GM23248 (cell line): Measurements from ENCODE around the gene LEFTY2. TPM values are rescaled to one million over a fixed set of nuclear protein-coding genes. Genes with fewer than 3 reads are reported as not detected.

Experiments
- DNase-seq: peaks from one replicate; pipeline ENCODE4 v3.0.0-alpha.2; 2015
- H2AFZ ChIP-seq: fragments of 200-600 bp; sonication (generic); 2 replicates; pipeline ENCODE4 v1.6.1; 2016; ENCODE audit warnings: antibody characterized with exemption
- H3F3A ChIP-seq: fragments of 200-600 bp; sonication (generic); 2 replicates; pipeline ENCODE4 v1.6.1; 2016; ENCODE audit warnings: mild to moderate bottlenecking, antibody characterized with exemption, mixed run types; ENCODE audit not compliant: insufficient read depth
- H3K27ac ChIP-seq: fragments of 200-600 bp; sonication (generic); 2 replicates; pipeline ENCODE4 v1.5.1; 2016; ENCODE audit warnings: mild to moderate bottlenecking
- H3K27me3 ChIP-seq: fragments of 200-600 bp; sonication (generic); replicated peaks from 2 replicates; pipeline ENCODE4 v1.6.1; 2016; ENCODE audit warnings: mild to moderate bottlenecking; ENCODE audit not compliant: insufficient read depth
- H3K36me3 ChIP-seq: fragments of 200-600 bp; sonication (generic); 2 replicates; pipeline ENCODE4 v1.6.1; 2016; ENCODE audit warnings: low read depth, mild to moderate bottlenecking
- H3K4me1 ChIP-seq: fragments of 200-600 bp; sonication (generic); 2 replicates; pipeline ENCODE4 v1.6.1; 2016; ENCODE audit warnings: mild to moderate bottlenecking; ENCODE audit not compliant: insufficient read depth
- H3K4me2 ChIP-seq: fragments of 200-600 bp; sonication (generic); one replicate; pipeline ENCODE4 v1.6.1; 2016; ENCODE audit warnings: mild to moderate bottlenecking; ENCODE audit not compliant: unreplicated experiment
- H3K4me3 ChIP-seq: fragments of 200-600 bp; sonication (generic); 2 replicates; pipeline ENCODE4 v1.5.1; 2016; ENCODE audit warnings: mild to moderate bottlenecking
- H3K79me2 ChIP-seq: fragments of 200-600 bp; sonication (generic); 2 replicates; pipeline ENCODE4 v1.6.1; 2016; ENCODE audit warnings: mild to moderate bottlenecking; ENCODE audit not compliant: insufficient read depth
- H3K9ac ChIP-seq: fragments of 200-600 bp; sonication (generic); 2 replicates; pipeline ENCODE4 v1.6.1; 2016; ENCODE audit warnings: mild to moderate bottlenecking
- H3K9me2 ChIP-seq: fragments of 200-600 bp; sonication (generic); 2 replicates; pipeline ENCODE4 v1.6.1; 2016; ENCODE audit warnings: mixed run types, mild to moderate bottlenecking, moderate library complexity; ENCODE audit not compliant: insufficient read depth
- H3K9me3 ChIP-seq: fragments of 200-600 bp; sonication (generic); one replicate; pipeline ENCODE4 v1.6.1; 2017; ENCODE audit warnings: low read depth
- H4K20me1 ChIP-seq: fragments of 200-600 bp; sonication (generic); 2 replicates; pipeline ENCODE4 v1.6.0; 2016; ENCODE audit not compliant: insufficient read depth
- EZH2 ChIP-seq: fragments of 200-600 bp; sonication (generic); IDR thresholded peaks from 2 replicates; pipeline ENCODE4 v1.6.1; 2018; ENCODE audit warnings: antibody characterized with exemption, mild to moderate bottlenecking; ENCODE audit not compliant: insufficient read depth, poor library complexity, severe bottlenecking
- EZH2phosphoT487 ChIP-seq: fragments of 200-600 bp; sonication (generic); IDR thresholded peaks from 2 replicates; pipeline ENCODE4 v1.6.1; 2018; ENCODE audit warnings: antibody characterized with exemption, moderate library complexity, mild to moderate bottlenecking, low read depth; ENCODE audit not compliant: insufficient read depth
- WGBS, 2 experiments: methylation state at CpG; one replicate each; pipeline ENCODE4 v1.1.6; 2015 to 2017; ENCODE audit warnings: low lambda C conversion rate in 2 of 2, low coverage in 1 of 2; ENCODE audit errors: missing lambda C conversion rate in 2 of 2; 5-methylcytosine and 5-hydroxymethylcytosine counted together
- in situ Hi-C: fragments of 300-500 bp; cut with MboI; formaldehyde crosslinking; loops from 2 replicates; pipeline ENCODE4 v1.15.0; 2020
- polyA plus RNA-seq: library from polyadenylated mRNA; unstranded; fragments of >200 nt; fragmentation: Nextera tagmentation; extraction: Ambion mirVana; gene quantifications from 2 replicates; pipeline ENCODE4 v1.2.1, GENCODE V29; 2016
- total RNA-seq: library from RNA; depleted of rRNA; stranded (reverse); fragments of >200 nt; shearing (Covaris generic); gene quantifications from 2 replicates; pipeline ENCODE4 v1.2.3, GENCODE V29; 2014

LEFTY2 gene
- total and polyA plus RNA-seq, 2 experiments from 2014 or later = not detected

DNA sequence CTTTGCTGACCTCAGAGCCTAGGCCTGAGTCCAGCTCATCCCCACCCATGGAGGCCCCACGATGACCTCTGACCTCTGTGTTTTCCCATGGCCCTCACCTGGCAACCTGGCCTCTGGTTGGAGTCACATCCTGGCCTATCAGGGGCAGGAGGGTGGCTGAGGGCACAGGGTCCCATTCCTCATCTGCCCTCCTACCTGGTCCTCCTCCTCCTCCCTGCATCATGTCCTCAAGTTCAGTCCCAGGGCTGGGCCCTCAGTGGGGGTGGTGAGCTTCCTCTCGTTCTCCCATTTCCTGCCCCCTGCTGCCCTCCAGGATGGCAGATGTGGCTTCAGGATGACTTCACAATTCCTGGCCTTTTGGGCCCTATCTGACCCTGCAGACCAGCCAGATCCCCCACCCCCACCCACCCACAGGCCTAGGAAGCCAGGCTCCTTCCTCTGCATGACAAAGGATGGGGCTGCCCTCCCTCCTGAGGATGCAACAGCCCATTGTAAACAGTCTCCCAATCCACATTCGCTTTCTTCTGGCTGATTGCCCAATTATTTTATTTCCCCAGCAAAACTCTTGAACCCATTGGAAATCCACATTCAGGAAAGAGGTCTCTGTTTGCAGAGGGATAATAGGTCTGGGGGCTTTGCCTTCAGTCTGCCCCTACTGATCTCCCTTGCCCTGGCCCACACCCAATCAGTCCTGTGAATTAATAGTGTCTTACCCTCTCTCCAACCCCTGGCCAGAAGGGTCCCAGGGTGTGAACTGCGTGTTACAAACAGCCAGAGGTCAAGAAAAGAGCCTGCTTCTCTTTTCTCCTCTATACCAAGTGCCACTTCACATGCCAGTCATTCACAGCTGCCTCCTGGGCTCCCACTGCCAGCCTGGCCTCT is 41.7 kb downstream of the LEFTY2 start:
- H3K4me3 ChIP-seq = no peak overlapping the region
- H3K79me2 ChIP-seq = no peaks in the 10 kb centered on the region
- no peaks in the 10 kb centered on the region for H3K9me2 ChIP-seq
- in situ Hi-C loops = no loop called here
- TF ChIP-seq EZH2phosphoT487 (no peak), EZH2 (no peak)
- H3K4me2 ChIP-seq = no peak overlapping the region
- H3K9me3 ChIP-seq = no peaks in the 10 kb centered on the region
- WGBS, 2 experiments = 70 to 72% methylated on average over 4 of the region's 4 CpGs
- H3K27me3 ChIP-seq = no peaks in the 10 kb centered on the region
- no peak overlapping the region for H2AFZ ChIP-seq
- H3K27ac ChIP-seq = no peak overlapping the region
- H3K4me1 ChIP-seq = no peaks in the 10 kb centered on the region
- no peak for DNase-seq
- no peaks in the 10 kb centered on the region for H3F3A ChIP-seq
- H3K9ac ChIP-seq = no peak overlapping the region
- no peaks in the 10 kb centered on the region for H3K36me3 ChIP-seq
- H4K20me1 ChIP-seq = no peaks in the 10 kb centered on the region

DNA sequence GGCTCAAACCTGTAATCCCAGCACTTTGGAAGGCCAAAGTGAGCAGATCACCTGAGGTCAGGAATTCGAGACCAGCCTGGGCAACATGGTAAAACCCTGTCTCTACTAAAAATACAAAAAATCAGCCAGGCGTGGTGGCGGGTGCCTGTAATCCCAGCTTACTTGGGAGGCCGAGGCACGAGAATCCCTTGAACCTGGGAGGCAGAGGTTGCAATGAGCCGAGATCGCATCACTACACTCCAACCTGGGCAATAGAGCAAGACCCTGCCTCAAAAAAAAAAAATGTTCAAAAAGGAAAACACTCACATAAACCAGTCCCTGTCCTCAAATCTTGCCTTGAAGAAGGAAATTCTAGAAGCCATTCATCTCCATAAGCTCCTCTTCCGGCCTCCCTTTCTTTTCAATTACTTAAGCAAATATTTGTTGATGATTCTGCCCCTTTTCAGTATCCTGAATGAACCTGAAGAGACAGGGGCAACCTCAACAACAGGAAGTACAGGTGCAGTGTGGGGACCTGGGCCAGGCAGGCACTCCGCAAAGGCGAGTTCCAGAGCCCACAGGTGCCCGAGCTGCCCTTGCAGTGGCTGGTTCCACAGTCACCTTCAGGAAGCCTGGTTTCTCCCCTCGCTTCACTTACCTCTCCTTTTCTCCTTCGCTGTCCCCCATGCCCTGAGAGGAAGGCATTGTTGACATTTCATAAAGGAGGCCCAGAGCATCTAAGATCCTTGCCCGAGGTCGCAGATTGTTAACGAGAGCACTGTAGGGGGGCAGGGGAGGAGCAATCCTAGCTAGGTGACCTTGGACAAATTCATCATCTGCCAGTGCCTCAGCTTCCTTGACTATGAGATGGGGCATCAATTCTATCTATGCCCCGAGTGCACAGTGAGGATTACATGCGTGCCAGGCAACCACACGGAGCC is 43.2 kb downstream of the LEFTY2 start:
- in situ Hi-C loops = no loop called here
- Histone ChIP-seq H3K79me2 (no peaks in the 10 kb centered on the region), H3F3A (no peaks in the 10 kb centered on the region), H3K4me3 (no peak overlapping the region), H3K27me3 (no peaks in the 10 kb centered on the region), H2AFZ (no peak overlapping the region), H3K9me2 (no peaks in the 10 kb centered on the region), H3K9ac (no peak overlapping the region), H3K9me3 (no peaks in the 10 kb centered on the region), H4K20me1 (no peaks in the 10 kb centered on the region), H3K4me1 (no peaks in the 10 kb centered on the region), H3K36me3 (no peaks in the 10 kb centered on the region), H3K4me2 (no peak overlapping the region), H3K27ac (no peak overlapping the region)
- WGBS, 2 experiments = 81 to 82% methylated on average over 19 of the region's 19 CpGs
- DNase-seq = no peak
- no peak for TF ChIP-seq EZH2
- TF ChIP-seq EZH2phosphoT487 = no peak

DNA sequence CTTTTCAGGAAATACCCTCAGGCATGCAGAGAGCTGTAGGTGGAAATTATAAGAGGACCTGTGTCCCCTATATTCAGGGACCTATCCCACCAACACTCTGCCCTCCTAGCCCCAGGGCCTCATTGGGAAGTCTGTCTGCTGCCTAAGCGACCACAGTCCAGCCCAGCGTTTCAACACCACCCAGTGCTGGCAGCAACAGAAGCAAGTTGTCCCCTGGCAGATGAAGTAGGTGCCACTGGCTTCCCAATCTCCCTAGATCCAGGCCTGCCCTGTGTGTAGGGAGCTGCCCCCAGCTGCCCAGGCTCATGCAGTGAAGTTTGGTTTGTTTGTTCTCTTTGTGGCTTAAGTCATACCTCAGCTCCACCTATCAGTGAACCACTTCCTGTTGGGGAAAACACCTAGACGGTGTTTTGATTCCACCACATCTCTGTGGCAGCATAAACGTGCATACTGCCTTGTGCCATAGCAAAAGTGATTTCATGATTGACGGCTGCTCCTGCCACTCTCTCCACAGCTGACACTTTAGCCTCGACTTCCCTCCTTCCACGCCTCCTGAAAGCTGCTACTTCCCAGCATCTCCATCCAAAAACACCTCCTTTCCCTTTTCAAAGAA is 44.0 kb downstream of the LEFTY2 start:
- Histone ChIP-seq H3K36me3 (no peaks in the 10 kb centered on the region), H3K9ac (no peak overlapping the region), H3K79me2 (no peaks in the 10 kb centered on the region), H3K27me3 (no peaks in the 10 kb centered on the region), H3K4me3 (no peak overlapping the region), H3K4me1 (no peaks in the 10 kb centered on the region), H3K4me2 (no peak overlapping the region), H3K9me3 (no peaks in the 10 kb centered on the region), H3K27ac (no peak overlapping the region), H4K20me1 (no peaks in the 10 kb centered on the region), H3K9me2 (no peaks in the 10 kb centered on the region), H2AFZ (no peak overlapping the region), H3F3A (no peaks in the 10 kb centered on the region)
- no peak for TF ChIP-seq EZH2phosphoT487
- no peak for TF ChIP-seq EZH2
- in situ Hi-C loops = no loop called here
- WGBS, 2 experiments = 74 to 84% methylated on average over 7 of the region's 7 CpGs
- no peak for DNase-seq

DNA sequence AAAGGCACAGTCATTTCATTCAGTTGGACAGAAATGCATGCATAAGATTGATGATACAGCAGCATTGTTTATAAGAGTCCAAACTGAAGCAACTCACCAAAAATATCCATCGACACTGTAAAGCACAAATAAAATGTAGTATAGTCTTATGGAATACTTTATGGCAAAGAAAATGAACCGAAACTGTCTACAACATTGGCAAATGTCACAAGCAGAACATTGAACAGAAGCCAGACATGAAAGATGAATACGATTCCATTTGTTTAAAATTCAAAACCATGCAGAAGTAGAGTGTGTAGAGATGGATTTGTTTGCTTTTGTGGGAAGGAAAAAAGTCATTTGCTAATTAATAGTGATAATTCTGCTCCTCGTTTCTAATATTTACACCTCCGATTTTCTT is 44.5 kb downstream of the LEFTY2 start:
- Histone ChIP-seq H3K36me3 (no peaks in the 10 kb centered on the region), H3K27ac (no peak overlapping the region), H3K4me3 (no peak overlapping the region), H3F3A (no peaks in the 10 kb centered on the region), H3K4me2 (no peak overlapping the region), H3K9me3 (no peaks in the 10 kb centered on the region), H4K20me1 (no peaks in the 10 kb centered on the region), H3K79me2 (no peaks in the 10 kb centered on the region), H2AFZ (no peak overlapping the region), H3K9ac (no peak overlapping the region), H3K4me1 (no peaks in the 10 kb centered on the region), H3K27me3 (no peaks in the 10 kb centered on the region), H3K9me2 (no peaks in the 10 kb centered on the region)
- DNase-seq = no peak
- in situ Hi-C loops = no loop called here
- TF ChIP-seq EZH2 (no peak), EZH2phosphoT487 (no peak)
- 63 to 66% methylated on average over 5 of the region's 5 CpGs for WGBS, 2 experiments
